GM13976 (cell line): ENCODE data around the gene SMC5.

Experiments used
- DNase-seq: peaks from one replicate; pipeline ENCODE4 v3.0.0; 2012; ENCODE audit warnings: low spot score
- in situ Hi-C: fragments of 300-500 bp; cut with MboI; formaldehyde crosslinking; loops from one replicate; pipeline ENCODE4 v1.12.0; 2022; ENCODE audit warnings: low sequenced_read_pairs, mixed read lengths, inconsistent platforms; ENCODE audit not compliant: unreplicated experiment
- TF ChIP-seq, protein P1 (sequence below): IDR thresholded peaks from 2 replicates; pipeline ENCODE4 v1.5.1; 2012; ENCODE audit warnings: borderline replicate concordance, mild to moderate bottlenecking; ENCODE audit not compliant: insufficient read depth; ENCODE audit errors: extremely low read depth, missing control alignments, control extremely low read depth

Gene SMC5

DNA sequence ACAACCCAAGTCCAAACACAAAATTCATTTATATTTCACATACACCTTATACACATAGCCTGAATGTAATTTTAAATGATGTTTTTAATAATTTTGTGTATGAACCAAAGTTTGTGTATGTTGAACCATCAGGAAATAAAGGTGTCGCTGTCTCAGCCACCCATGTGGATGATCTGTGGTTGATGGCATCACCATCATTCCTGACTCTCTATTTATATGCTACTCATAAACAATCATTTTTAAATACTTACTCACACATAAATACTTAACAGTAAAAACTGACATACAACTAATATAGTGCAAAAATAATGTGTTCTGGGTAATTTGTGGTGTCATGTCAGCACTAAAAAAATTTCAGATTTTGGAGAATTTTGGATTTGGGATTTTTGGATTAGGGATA is 38.4 kb downstream of the SMC5 start:
- in situ Hi-C loops: no loop called here
- TF ChIP-seq, protein P1, sequence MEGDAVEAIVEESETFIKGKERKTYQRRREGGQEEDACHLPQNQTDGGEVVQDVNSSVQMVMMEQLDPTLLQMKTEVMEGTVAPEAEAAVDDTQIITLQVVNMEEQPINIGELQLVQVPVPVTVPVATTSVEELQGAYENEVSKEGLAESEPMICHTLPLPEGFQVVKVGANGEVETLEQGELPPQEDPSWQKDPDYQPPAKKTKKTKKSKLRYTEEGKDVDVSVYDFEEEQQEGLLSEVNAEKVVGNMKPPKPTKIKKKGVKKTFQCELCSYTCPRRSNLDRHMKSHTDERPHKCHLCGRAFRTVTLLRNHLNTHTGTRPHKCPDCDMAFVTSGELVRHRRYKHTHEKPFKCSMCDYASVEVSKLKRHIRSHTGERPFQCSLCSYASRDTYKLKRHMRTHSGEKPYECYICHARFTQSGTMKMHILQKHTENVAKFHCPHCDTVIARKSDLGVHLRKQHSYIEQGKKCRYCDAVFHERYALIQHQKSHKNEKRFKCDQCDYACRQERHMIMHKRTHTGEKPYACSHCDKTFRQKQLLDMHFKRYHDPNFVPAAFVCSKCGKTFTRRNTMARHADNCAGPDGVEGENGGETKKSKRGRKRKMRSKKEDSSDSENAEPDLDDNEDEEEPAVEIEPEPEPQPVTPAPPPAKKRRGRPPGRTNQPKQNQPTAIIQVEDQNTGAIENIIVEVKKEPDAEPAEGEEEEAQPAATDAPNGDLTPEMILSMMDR: no peak

GRCh38 chr9:70298245-70298771 is 39.5 kb downstream of the SMC5 start:
- TF ChIP-seq, protein P1: no peak
- DNase-seq: no peak
- in situ Hi-C loops: no loop called here

More for the DNA sequence above, 38.4 kb downstream of the SMC5 start:
- no peak for DNase-seq

DNA sequence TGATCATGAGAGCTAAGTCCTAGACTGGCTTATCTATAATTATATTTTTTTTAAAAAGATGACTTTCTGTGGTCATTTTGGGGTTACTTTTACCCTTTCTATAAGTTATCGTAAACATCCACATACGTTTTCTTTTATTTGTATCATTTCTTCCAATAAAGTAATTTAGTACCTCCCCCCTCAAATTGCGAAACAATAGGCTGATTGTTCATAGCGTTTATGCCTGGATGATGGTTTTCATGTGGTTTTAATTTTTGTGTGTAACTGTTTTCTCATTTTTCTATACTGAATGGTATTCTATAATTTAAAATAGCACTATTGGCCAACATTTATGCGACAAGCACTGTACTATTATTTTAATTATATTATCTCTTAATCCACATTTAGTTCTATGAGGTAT is 44.5 kb downstream of the SMC5 start:
- TF ChIP-seq, protein P1: no peak
- in situ Hi-C loops: no loop called here
- no peak for DNase-seq

- in situ Hi-C loops: no loop called here
- no peak for DNase-seq
- TF ChIP-seq, protein P1: no peak
Observed at GRCh38 chr9:70304810-70305209, 46.0 kb downstream of the SMC5 start.

DNA sequence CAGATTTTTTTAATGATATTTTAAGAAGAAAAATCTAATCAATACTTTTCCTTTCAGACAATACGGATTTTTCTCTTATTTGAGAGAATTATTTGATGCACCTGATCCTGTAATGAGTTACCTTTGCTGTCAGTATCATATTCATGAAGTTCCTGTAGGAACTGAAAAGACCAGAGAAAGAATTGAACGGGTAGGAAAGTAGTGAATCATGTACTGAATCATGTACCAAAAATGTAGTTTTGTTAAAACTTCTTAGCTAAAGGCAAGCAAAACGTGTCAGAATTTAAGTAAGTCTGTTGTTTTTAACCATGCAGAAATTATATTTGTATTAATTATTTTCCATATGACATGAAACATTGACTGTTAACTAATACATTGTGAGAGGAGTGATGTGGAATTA is 56.6 kb downstream of the SMC5 start:
- TF ChIP-seq, protein P1: no peak
- no peak for DNase-seq
- in situ Hi-C loops: no loop called here

GRCh38 chr9:70318002-70318401 is 59.2 kb downstream of the SMC5 start:
- TF ChIP-seq, protein P1: no peak
- no peak for DNase-seq
- in situ Hi-C loops: no loop called here
